NCI-H1092 treated with DMSO at 0.1 percent for 48 hours (cell line): ENCODE results near the gene TGFBR3L.

Experiments used
- DNase-seq: peaks from one replicate; lab custom pipeline; 2025; lab: John Stamatoyannopoulos, UW

TGFBR3L gene

DNA sequence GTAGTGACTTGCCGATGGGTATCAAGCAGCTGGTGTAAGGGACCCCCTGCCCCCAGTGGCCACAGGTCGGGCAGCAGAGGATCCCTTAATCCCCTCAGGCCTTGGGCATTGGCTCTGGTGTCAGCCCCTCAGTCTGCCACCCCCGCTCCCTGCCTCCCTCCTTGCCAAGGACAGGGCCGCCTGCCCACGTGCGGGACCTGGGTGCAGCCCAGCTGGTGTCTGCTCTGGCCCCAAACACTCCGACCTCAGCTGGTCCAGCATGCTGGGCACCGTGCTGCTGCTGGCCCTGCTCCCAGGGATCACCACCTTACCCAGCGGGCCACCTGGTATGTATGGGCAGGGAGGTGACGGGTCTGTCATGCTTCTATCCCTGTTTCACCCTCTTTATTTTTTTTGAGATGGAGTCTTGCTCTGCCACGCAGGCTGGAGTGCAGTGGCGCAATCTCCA is at the start of gene TGFBR3L:
Gene TGFBR3L (plus strand): TSS at position 233 of the 448 bp plus-strand sequence.
- no peak for DNase-seq

DNA sequence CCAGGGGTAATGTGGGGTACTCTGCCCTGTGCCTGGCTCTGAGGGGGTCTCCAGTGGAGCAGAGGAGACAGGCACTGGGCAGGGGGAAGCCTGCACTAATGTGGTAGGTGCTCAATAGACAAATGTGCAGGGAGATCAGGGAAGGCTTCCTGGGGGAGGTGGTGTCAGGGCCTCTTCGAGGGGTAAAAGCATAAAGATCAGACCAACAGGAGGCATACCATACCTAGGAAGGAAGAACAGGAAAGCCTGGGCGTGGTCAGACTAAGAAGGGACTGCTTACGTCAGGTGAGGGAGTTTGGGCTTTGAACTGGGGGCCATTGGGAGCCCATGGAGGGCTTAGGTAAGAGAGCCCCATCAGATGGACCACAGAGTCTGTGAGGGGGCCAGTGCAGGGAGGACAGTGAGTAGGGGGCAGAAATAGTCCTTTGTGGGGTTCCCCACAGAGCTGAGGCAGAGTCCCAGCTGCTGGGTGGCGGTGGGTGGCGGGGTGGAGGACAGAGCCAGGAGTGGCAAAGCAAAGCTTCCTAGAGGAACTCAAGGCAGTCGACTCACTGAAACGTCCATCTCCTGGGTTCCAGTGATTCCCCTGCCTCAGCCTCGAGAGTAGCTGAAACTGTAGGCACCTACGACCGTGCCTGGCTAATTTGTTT is 49.2 kb upstream of the TGFBR3L start:
- no peak for DNase-seq

DNA sequence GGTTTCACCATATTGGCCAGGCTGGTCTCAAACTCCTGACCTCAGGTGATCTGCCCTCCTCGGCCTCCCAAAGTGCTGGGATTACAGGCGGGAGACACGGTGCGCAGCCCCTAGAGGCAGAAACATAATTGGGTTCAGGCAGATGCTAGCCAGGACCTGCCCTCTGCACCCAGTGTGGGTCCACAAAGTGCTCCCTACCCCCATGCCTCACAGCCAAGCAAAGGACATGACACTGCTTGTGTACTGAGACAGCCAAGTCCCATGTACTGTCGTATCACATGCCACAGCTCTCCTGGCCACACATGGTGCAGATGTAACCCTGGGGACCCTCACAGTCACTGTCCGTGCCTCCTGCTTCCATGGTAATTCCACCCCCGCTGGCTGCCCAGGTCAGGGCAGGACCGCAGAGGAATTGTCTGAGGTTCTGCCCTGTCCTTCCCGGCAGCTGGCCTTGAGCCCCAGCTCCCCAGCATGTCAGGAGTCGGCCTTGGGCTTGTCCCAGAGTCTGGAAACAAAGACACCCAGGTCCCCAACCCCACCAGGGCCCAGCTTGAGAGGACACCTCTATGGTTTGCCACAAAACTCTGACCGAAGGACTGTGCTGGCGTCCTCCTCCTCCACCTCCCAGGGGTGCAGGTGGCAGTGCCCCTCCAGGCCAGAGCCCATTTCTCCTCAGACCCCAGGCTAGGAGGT is 48.1 kb upstream of the TGFBR3L start:
- no peak for DNase-seq

DNA sequence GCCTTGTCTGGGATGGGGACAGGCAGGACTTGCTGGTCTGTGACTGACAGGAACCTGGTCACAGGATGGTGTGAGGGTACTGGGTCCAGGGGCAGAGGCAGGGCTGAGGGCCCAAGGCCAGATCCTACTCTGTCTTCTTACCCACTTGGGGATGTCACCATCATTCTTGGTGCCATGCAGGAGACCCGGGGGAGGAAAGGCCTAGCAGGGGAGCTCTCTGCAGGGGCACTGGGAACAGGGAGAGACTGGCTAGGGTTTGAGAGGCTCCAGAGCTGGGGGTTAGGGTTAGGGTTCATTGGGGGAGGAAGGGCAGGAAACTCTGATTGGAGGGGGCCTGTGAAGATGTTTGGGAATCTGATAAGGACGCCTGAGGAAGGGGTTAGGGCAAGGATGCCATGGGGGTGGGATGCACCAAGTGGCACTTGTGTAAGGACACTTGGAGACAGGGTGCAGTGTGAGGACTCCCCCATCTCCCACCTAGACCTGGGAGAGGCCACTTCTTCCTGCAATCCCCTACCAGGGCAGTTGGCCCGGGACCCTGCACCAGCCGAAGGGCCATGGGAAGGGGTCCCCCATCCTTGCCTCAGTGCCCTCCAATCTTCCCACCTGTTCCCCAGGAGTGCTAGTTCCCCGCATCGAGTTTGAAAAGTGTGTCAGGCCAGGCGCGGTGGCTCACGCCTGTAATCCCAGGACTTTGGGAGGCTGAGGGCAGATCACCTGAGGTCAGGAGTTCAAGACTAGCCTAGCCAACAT is 47.4 kb upstream of the TGFBR3L start:
- DNase-seq = no peak

DNA sequence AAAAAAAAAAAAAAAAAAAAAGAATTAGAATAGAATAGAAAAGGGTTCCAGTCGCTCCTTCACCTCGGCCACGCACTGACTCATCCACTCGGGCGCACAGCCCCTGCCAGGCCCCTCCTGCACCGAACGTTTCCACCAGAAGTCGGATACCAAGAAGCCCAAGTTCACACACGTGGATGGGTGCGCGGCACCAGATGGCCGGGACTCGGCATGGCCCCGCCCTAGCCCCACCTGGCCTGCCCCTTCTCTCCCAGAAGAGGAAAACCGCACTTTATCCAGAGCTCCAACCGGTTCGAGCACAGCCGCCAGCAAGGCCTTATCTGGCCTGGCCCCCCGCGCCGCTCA is 46.3 kb upstream of the TGFBR3L start:
- DNase-seq = no peak

DNA sequence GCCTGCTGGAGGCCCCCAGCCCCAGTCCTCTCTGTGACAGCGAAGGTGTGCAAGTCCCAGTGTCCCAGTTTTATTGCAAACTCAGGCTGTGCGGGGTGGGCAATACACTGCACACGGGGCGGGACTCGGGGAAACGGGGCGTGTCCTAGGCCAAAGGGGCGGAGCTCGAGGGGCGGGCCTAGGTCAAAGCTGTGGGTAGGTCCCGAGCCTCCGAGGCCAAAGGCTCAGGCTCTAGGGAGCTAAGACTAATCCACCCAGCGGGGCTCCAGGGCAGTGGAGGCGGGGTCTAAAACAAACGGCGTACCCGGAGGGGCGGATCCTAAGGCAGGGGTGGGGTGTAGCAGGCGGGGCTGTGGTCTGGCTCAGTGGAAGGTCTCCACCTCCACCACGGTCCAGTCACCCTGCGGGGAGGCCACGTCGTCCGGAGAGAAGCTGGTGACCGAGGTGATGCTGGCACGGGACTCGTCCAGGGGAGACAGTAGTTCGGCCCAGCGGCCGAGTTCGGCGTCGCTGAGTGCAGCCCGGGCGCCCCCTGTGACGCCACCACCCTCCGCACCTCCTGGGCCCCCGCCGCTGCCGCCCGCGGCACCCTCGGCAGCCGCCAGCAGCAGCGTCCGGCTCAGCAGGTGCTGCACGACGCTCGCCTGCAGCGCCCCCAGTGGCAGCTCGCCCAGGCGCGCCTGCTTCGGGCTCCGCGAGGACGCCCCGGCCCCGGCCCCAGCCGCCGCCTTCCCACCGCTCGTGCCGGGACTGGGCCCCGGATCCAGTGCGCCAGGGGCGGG is 45.8 kb upstream of the TGFBR3L start:
- no peak for DNase-seq

DNA sequence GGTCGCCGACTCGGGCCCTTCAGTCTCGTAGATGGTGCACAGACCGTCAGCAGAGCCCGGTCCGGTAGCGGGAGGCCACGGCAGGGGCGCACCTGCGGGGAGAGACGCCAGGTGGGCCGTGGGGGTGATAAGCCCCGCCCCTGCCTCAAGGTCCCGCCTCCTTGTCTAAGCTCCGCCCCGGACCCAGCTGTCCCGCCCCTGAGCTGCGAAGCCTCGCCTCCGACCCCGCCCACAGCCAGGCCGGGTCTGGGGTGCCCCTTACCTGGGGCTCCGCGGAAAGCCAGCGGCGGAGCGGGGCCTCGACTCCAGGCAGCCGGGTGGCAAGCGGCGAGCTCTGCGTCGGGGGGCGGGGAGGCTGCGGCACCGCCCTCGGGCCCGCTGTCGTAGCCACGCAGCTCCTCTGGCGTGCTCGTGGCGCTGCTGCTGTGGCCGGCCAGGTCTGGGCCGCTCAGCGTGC is 45.1 kb upstream of the TGFBR3L start:
- DNase-seq = no peak

DNA sequence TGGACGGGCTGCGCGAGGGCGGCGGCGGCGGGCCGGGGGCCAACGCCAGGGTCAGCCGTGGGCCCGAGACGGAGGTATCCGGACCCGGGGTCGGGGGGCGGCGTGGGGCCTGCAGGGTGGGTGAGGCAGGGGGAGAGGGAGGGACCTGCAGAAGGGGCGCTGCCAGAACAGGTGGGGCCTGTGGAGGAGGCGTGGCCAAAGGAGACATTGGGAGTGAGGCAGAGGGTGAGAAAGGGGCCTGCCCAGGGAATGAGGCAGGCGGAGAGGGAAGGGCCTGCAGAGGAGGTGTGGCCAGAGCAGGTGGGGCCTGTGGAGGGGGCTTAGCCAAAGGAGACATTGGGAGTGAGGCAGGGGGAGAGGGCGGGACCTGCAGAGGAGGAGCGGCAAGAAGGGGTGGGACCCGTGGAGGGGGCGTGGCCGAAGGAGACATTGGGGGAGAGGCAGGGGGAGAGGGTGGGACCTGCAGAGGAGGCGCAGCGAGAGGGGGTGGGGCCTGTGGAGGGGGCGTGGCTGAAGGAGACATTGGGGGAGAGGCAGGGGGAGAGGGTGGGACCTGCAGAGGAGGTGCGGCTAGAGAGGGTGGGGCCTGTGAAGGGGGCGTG is 44.6 kb upstream of the TGFBR3L start:
- no peak for DNase-seq

DNA sequence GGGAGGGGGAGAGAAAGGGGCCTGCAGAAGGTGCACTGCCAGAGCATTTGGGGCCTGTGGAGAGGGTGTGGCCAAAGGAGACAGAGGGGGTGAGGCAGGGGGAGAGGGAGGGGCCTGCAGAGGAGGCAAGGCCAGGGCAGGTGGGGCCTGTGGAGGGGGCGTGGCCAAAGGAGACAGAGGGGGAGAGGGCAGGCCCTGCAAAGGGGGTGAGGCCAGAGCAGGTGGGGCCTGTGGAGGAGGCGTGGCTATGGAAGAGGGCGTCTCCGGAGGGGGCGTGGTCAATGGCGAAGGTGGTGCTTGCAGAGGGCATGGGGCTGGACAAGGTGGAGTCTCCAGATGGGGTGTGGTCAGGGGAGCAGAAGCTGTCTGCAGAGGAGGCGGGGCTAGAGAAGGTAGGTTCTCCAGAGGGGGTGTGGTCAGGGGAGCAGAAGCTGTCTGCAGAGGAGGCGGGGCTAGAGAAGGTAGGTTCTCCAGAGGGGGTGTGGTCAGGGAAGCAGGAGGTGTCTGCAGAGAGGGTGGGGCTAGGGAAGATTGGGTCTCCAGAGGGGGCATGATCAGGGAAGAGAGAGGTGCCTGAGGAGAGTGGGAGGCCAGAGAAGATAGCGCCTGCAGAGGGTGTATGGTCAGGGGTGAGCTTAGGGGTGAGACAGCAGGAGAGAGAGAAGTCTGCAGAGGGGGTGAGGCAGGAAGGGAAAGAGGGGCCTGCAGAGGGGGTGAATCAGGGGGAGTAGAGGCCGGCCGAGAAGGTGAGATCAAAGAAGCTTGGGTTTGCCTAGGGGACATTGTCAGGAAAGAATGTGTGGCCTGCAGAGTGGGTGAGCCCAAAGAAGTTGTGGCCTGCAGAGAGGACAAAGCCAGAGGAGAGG is 43.8 kb upstream of the TGFBR3L start:
- peak; percentile 19 for DNase-seq

DNA sequence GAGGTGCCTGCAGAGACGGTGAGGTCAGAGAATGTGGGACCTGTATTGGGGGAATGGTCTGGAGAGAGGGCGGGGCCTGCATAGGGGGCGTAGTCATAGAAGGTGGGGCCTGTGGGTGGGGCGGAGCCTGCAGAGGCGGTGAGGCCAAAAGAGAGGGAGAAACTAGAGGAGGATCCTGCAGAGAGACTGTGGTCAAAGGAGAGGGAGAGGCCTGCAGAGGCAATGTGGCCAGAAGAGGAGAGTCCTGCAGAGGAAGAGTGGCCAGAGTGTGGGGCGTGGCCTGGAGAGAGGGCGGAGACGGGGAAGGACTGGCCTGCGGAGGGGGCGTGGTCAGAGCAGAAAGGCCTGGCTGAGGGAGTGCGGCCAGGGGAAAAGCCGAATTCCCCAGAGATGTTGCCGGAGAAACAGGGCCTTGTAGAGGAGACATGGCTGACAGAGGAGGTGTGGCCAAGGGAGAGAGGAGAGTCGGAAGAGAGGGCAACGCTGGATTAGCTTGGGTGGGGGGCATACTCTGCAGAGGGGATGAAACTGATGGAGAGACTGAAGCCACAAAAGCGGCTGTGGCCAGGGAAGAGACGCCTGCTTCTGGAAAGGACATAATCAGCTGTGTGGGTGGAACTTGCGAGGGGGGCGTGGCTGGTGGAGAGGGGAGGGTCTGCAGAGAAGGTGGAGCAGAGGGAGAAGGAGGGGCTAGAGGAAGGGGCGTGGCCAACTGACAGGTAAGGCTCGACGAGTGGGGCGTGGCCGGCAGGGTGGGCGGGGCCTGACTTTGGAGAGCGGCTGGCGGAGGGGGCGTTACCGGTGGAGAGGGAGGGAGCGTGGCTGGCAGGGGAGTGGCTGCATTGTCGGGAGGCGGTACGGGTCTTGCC is 43.0 kb upstream of the TGFBR3L start:
- DNase-seq = no peak

DNA sequence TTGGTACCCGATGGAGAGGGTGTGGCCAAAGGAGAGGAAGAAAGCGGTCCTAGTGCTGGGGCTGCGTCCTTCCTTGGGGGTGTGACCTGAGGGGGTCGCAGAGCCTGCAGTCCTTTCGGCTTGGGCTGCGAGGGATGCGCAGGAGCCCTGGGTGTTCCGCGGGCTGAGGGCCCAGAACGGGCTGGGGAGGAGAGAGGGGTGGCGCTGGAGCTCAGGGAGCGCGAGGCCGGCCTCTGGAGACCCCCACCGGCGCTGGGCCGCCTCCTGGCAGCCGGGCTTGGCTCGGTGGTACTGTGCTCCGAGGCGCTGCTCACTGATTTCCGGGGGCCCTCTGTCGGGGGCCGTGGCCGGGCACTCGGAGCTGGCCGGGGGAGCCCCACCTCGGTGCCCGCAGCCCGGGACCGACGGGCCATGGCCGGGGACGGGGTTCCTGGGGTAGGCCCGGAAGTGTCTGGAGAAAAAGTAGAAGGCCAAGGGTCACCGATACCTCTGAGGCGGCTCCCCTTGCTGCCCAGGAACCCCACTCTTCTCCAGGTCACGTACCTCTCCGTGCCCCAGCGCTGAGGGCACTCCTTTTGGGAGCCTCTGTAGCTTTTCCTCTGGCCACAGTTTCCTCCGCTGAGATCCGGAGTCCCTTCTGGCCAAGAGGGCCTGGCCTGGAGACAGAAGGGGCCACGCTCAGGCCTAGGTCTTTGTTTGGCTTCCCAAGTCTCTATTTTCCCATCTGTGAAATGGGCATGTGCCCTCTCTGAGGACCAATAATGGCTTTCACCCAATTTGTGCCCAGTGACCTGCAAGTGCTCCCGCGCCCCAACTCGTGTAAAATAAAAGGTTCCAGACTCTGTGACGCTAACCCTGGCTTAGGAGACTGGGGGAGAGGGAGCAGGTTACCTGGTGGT is 42.1 kb upstream of the TGFBR3L start:
- no peak for DNase-seq

DNA sequence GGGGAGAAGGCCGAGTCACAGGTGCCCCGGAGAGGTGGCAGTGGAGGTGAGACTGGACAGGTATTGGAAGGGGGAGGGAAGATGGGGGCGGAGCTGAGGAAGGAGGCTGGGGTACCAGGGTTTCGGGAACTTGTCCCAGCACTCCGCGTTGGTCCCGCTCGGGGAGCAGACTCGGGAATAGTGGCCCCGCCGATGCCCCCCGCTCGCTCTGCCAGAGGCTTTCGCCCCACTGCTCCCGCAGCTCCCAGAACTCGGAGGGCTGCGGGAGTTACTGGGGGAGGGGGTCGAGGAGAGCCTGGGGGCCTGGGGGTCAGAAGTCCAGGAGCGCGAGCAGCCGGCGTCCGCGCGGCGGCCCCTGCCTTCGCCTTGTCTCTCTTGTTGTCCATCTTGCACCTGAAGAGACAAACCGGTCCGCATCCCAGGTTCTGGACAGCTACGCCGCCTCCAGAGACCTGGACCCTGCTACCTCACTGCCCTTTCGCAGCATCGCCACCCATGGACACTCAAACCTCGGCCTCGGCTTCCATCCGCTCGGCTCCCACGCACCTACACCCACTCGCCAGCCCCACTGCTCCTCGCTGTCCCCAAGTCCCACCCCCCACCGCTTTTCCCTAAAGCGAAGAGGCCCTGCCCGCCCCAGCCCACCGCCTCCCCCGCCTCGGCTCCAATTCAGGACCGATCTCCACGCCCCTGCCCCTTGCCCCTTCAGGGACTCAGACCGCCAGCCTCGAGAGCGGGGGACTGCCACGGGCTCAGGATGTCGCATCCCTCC is 41.1 kb upstream of the TGFBR3L start:
- peak; percentile 19 for DNase-seq

DNA sequence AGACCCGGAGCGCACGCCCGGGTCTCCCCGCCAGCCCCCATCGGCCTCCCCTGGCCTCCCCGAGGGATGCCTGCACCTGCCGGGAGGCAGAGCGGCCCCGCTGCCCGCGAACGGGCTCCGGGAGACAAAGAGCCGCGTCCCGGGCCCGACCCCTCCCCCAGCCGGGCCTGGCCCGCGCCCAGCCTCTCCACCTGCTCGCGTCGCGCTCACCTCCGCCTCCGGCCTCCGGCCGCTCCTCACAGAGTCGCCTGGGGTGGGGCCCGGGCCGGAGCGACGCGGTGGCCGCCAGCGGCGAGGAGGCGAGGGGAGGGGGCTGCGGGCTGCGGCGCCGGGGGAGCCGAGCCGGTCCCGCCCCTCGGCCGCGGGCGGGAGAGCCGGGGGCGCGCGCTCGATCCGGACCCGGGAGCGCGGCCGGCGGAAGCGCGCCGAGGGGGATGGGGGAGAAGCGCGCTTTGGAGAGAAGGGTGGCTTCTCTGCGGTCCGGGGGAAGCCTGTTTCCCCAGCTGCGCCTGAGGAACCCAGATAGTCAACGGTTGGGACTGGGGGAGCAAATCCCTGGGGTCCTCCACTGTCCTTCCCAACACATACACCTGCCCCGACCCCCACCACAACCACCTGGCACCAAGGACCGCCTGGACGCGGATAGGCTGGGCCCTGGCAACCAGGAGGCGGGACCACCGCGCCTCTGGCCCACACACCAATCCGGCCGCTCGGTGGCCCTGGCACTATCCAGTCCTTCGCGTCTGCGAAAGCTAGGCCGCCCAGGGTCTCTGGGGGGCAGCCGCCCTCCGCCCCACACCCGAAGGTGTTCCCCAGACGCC is 40.3 kb upstream of the TGFBR3L start, which contains the start of gene PRR36:
Gene PRR36 (minus strand): TSS at position 315 of the 821 bp plus-strand sequence. CDS start 701 bp downstream, outside the sequence.
- peak; percentile 94 for DNase-seq

DNA sequence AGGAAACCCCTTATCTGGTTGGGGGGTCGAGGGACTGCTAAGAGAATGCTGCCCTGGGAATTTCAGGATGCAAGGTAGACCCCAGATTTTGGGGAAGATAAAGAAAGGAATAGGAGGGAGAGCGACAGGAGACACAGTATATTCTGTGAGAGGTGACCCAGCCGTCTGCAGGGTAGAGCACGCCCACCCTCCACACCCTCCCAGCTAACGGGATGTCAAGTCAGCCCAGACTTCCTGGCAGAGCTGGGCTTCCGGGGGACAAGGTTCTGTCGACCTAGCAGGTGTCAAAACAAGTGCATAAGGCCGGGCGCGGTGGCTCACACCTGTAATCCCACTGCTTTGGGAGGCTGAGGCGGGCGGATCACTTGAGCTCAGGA is 39.7 kb upstream of the TGFBR3L start:
- DNase-seq = no peak

DNA sequence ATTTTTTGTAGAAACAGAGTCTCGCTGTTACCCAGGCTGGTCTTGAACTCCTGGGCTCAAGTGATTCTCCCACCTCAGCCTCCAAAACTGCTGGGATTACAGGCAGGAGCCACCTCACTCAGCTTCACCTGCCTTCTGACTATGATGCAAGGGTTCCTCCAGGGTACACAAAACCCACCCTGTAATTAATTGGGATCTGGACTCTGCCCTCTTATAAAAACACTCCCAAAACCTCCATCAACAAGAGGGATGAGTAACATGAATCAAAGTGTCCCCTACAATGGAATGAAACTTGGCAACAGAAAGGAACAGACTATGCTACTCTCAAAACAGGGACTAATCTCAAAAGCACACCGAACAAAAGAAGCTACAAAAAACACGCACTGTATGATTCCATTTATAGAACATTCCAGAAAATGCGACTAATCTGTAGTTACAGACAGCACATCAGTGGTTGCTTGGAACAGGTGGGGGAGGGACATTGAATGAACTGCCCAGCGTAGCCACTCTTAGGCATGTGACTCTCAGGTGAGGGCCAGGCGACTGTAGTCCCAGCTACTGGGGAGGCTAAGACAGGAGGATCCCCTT is 37.3 kb upstream of the TGFBR3L start:
- DNase-seq = no peak

DNA sequence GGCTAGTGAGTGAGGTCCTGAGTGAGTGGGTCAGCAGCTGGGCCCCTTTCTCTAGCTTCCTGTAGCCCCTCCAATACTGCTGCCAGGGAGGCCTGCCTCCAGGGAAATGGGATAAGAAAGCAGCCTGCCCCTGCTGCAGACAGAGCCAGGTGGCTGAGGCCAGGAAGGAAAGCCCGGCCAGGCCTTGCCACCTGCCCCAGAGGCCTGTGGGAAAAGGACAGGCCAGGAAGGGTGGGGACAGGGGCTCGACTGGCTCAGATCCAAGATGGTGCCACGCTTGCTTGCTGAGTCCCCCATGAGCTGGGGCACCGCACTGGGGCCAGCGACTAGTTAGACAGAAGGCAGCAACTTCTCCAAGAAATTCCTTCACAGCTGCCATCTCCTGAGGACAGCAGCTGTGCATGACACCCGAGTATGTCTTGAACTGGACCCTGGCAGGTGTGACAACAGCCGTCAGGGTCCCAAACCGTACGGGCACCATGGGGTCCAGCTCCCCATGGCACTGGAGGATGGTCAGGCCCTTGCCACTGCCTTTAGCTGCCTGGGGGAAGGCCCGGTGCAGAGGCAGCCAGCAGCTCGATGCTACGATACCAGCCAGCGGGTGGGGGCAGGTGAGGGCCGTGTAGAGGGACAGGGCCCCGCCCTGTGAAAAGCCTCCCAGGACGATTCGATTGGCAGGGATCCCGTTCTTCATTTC is 35.4 kb upstream of the TGFBR3L start:
- DNase-seq = no peak
